ENCODE results near the gene TBC1D24.

Gene TBC1D24

DNA sequence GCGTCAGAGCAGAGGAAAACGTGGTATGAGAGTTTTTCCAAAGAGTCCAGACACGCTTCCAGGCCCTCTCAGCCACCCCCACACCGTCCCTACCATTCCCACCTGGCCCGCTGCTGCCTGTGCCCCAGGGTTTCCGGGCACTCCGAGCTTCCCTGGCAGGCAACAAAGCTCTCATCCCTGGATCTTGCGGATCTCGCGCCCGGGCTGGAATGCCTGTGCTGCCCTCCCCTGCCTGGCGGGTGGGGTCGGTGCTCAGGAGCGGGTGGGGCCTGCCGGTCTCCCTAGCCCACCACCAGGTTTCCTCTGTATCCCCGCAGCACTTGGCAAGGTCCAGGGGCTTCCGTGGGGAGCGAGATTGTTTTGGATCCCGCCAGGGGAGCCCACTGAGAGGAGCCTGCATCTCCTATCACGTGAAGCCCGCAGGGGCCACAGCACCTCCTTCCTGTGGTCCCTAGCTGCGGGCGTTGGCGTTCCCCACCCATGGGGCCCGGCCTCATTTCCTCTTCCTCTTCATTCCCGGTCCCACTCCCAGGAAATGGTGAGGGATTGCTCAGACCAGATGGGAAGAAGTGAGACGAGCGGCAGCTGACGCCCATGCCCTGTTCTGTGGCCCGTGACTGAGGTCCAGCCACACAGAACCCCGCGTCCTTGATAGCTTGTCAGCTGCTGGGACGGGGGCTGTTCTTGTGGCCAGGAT lies 11.0 kb downstream of the TBC1D24 start:
- WGBS, result 92% methylated on average over 33 of the region's 33 CpGs
- H3K9ac ChIP-seq (ENCODE audit: low read depth, low read length), result no peak overlapping the region
- H3K4me3 ChIP-seq (ENCODE audit: low read length), result no peak overlapping the region
- H3K36me3 ChIP-seq (ENCODE audit: insufficient read depth, low read length), result no peaks in the 10 kb centered on the region
- H3K27ac ChIP-seq (ENCODE audit: low read depth, low read length), result no peak overlapping the region
- H3K9me3 ChIP-seq (ENCODE audit: insufficient read depth, low read depth, low read length), result no peaks in the 10 kb centered on the region
- no peaks in the 10 kb centered on the region for H3K4me1 ChIP-seq (ENCODE audit: insufficient read depth, low read length)
- H3K27me3 ChIP-seq (ENCODE audit: insufficient read depth, low read length), result no peaks in the 10 kb centered on the region

DNA sequence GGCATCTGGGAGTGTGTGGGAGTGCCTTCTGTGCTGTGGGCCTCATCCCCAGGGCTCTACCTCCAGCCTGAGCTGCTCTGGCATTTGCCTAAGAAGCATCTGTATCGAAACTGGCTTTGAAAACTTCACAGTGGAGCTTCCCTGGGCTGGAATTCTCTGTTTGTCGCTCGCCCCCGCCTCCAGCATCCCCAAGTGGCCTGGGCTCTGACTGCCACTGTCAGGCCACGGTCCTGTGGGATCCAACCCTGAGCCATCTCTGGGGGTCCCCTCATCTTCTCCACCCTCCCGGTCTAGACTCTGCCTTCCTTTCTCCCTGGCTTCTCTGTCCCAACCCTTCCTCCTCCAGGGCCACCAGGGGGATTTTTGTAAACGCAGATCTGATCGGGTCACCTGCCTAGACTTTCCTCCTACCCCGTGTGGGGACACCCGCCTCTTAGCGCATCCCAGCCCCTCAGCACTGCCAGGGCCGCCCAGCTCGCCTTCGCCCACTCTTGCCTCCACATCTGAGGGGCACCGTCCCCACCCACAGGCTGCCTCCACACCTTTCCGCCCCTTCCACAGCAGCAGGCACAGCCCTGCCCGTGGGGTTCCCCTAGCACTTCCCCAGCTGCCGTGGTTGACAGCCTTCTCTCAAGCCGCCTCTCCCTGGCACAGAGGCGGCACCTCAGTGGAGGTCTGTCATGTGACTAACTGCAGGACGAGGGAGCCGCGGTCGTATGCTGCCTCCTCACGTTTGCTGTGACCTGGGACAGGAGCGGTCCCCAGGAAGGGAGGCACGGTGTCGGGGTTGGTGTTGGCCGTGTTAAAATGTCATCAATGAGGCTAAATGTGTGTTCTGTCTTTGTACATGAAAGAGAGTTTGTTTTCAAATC lies 12.0 kb downstream of the TBC1D24 start:
- Histone ChIP-seq H3K9ac (ENCODE audit: low read depth, low read length) (no peak overlapping the region; the same call in 1 of the 2 replicates), H3K4me3 (ENCODE audit: low read length) (no peak overlapping the region), H3K36me3 (ENCODE audit: insufficient read depth, low read length) (no peaks in the 10 kb centered on the region), H3K27ac (ENCODE audit: low read depth, low read length) (no peak overlapping the region), H3K9me3 (ENCODE audit: insufficient read depth, low read depth, low read length) (no peaks in the 10 kb centered on the region), H3K27me3 (ENCODE audit: insufficient read depth, low read length) (no peaks in the 10 kb centered on the region), H3K4me1 (ENCODE audit: insufficient read depth, low read length) (no peaks in the 10 kb centered on the region)
- WGBS, result 77% methylated on average over 29 of the region's 29 CpGs

DNA sequence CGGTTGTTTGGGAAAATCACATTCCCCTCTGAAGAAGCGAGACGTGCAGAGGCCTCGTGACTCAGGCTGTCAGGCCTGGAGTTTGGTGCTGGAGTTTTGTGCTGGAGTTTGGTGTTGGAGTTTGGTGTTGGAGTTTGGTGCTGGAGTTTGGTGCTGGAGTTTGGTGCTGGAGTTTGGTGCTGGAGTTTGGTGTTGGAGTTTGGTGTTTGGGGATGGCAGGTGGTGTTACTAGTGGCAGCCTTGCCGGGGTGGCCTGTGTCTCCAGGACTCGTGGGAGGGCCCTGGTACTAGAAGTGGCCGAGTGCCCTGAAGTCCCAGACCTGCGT lies 12.6 kb downstream of the TBC1D24 start:
- H3K9ac ChIP-seq (ENCODE audit: low read depth, low read length), result no peak overlapping the region; the same call in 1 of the 2 replicates
- 93% methylated on average over 8 of the region's 8 CpGs for WGBS
- no peaks in the 10 kb centered on the region for H3K27me3 ChIP-seq (ENCODE audit: insufficient read depth, low read length)
- H3K4me1 ChIP-seq (ENCODE audit: insufficient read depth, low read length), result no peaks in the 10 kb centered on the region
- H3K4me3 ChIP-seq (ENCODE audit: low read length), result no peak overlapping the region
- H3K36me3 ChIP-seq (ENCODE audit: insufficient read depth, low read length), result no peaks in the 10 kb centered on the region
- H3K9me3 ChIP-seq (ENCODE audit: insufficient read depth, low read depth, low read length), result no peaks in the 10 kb centered on the region
- no peak overlapping the region for H3K27ac ChIP-seq (ENCODE audit: low read depth, low read length)

DNA sequence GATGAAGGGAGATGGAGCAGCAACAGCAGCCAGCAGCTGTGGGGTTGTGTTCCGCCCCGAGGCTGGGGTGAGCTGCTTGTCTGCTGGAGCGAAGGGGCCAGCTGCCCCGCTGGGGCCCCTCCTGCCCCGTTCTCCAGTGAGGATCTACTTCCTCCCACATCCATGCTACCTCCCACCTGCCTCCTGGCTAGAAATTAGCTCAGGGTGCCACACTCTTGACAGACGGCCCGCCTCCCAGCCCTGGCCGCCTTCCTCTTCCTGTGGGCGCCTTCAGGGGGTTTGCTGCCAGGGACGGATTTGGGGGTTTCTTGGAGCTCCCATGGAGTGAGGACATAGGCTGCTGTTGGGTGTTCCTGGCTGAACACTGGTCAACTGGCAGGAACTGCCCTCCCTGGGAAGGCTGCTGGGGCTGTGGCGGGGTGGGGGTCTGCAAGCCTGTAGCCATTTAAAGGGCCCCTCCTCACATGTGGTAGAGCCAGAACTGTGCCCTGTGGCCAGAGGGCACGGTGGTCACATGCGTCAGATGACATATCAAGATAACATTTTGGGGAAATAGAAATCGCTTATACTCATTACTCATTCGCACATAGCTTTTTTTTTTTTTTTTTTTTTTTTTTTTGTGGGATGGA lies 13.1 kb downstream of the TBC1D24 start:
- H3K9me3 ChIP-seq (ENCODE audit: insufficient read depth, low read depth, low read length), result no peaks in the 10 kb centered on the region
- H3K36me3 ChIP-seq (ENCODE audit: insufficient read depth, low read length), result no peaks in the 10 kb centered on the region
- H3K27me3 ChIP-seq (ENCODE audit: insufficient read depth, low read length), result no peaks in the 10 kb centered on the region
- H3K9ac ChIP-seq (ENCODE audit: low read depth, low read length), result no peak overlapping the region; the same call in 1 of the 2 replicates
- no peaks in the 10 kb centered on the region for H3K4me1 ChIP-seq (ENCODE audit: insufficient read depth, low read length)
- H3K27ac ChIP-seq (ENCODE audit: low read depth, low read length), result no peak overlapping the region
- no peak overlapping the region for H3K4me3 ChIP-seq (ENCODE audit: low read length)
- WGBS, result 89% methylated on average over 14 of the region's 15 CpGs

DNA sequence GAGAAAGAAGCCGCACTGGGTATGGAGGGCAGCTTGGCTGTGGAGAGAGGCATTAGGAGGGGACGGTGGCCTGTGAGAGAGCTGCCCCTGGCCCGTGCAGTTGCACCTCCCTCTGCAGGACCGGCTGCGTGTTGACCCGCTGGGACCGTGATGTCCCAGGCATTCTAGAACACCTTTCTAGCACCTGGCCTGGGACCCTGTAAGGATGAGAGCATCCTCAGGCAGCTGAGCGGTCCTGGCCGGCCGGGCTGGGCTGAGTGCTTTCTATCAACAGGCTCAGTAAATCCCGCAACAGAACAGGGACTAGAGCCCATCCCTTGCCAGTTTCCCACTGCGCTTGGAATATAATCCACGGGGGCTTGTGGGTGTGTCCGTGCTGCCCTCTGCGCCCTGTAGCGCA lies 14.7 kb downstream of the TBC1D24 start:
- H3K9ac ChIP-seq (ENCODE audit: low read depth, low read length), result no peak overlapping the region
- H3K27me3 ChIP-seq (ENCODE audit: insufficient read depth, low read length), result no peaks in the 10 kb centered on the region
- no peaks in the 10 kb centered on the region for H3K4me1 ChIP-seq (ENCODE audit: insufficient read depth, low read length)
- no peak overlapping the region for H3K4me3 ChIP-seq (ENCODE audit: low read length)
- 93% methylated on average over 16 of the region's 16 CpGs for WGBS
- no peak overlapping the region for H3K27ac ChIP-seq (ENCODE audit: low read depth, low read length)
- H3K36me3 ChIP-seq (ENCODE audit: insufficient read depth, low read length), result no peaks in the 10 kb centered on the region
- H3K9me3 ChIP-seq (ENCODE audit: insufficient read depth, low read depth, low read length), result no peaks in the 10 kb centered on the region

DNA sequence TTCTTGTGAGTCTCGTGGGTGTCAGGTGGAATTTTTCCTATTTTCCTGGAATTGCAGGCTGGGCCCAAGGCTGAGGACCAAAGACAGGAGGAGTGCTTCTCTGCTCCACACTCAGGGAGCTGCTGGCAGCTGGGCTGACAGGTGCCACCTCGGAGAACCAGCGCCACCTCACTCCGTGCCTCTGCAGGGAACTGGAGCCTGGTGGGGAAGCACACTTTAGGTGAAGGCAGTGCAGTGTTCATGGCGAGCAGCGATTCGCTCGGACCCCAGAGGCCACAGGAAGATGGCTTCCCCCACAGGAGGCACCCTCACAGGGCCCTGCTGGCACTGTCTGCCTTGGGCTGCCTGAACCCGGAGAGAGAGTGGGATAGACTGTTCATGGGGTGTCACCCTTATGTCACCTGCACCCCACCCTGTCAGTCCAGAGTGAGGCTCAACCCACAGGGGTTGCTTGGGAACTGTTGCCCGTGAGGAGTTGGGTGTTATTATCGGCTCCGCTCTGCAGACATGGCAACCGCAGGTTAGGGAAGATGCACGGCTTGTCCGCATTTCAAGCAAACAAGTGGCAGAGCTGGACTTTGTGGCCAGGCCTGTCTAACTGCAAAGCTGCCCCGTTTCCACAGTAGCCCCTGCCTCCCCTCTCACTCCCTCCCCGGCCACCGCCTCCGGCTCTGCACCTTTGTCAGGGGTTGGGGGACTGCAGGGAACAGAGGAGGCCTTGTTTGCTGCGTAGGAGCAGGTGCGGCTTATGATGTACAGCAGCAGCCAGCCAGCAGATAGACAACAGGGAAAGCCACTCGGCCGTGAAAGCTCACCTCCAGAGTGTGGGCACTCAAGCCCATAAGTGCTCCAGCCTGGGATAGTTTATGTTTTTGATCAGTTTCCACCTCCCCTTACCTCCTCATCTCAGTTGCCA lies 15.5 kb downstream of the TBC1D24 start:
- Histone ChIP-seq H3K4me3 (ENCODE audit: low read length) (no peak overlapping the region), H3K9ac (ENCODE audit: low read depth, low read length) (no peak overlapping the region), H3K4me1 (ENCODE audit: insufficient read depth, low read length) (no peaks in the 10 kb centered on the region), H3K27me3 (ENCODE audit: insufficient read depth, low read length) (no peaks in the 10 kb centered on the region), H3K9me3 (ENCODE audit: insufficient read depth, low read depth, low read length) (no peaks in the 10 kb centered on the region), H3K36me3 (ENCODE audit: insufficient read depth, low read length) (no peaks in the 10 kb centered on the region), H3K27ac (ENCODE audit: low read depth, low read length) (no peak overlapping the region)
- WGBS, result 94% methylated on average over 23 of the region's 23 CpGs

DNA sequence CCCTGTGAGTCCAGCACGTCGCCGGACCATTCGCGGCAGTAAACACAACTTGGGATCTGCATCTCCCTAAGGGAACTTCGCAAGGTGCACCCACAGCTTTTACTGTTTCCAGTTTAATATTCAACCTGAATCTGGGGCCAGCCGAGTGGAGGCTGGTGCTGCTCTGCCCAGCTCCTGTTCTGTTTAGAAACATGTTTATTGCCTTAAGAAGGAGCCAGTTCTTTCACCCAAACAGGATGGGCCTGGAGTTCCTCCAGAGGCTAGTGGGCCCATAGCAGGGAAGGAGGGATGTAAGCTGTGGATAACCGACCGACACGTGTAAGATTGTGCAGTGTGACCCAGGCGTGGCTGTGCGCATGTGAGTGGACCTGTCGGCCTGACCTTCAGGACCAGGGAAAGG lies 17.4 kb downstream of the TBC1D24 start:
- Histone ChIP-seq H3K9ac (ENCODE audit: low read depth, low read length) (no peak overlapping the region), H3K36me3 (ENCODE audit: insufficient read depth, low read length) (peaks cover 6% of the 10 kb centered on the region; the same call in 1 of the 2 replicates), H3K4me1 (ENCODE audit: insufficient read depth, low read length) (no peaks in the 10 kb centered on the region), H3K27ac (ENCODE audit: low read depth, low read length) (no peak overlapping the region), H3K4me3 (ENCODE audit: low read length) (no peak overlapping the region), H3K27me3 (ENCODE audit: insufficient read depth, low read length) (no peaks in the 10 kb centered on the region), H3K9me3 (ENCODE audit: insufficient read depth, low read depth, low read length) (no peaks in the 10 kb centered on the region)
- 95% methylated on average over 13 of the region's 13 CpGs for WGBS

DNA sequence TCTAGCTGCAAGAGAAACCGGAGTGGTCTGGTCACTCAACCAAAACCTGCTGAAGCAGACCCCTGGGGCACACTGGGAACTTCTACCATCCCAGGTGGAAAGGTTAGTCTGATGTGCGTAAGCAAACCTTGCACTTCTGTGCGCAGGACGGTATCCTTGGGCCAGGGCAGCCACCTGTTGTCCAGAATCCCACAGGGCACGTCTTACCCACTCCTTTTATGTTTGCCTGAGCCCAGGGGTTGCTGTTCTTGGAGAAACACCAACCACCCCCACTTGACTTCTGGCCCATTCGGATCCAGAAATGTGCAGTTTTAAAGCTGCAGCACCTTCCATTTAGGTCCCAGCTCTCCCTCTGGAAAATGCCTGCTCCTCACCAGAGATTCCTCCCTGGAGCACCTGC lies 18.7 kb downstream of the TBC1D24 start:
- WGBS, result 95% methylated on average over 6 of the region's 6 CpGs

DNA sequence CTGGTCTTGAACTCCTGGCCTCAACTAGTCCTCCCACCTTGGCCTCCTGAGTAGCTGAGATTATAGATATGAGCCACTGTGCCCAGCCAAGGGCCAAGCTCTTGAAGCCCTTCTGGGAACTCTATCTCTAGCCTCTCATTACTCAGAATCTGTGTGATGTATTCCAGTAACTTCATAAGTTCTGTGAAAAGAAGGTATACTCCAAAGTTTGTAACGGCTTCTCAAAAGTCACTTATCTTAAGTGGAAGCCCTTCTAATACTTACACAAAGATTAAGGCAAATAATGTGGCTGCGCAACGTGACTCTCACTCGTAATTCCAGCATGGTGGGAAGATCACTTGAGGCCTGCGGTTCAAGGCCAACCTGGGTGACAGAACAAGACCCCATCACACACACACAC lies 19.7 kb downstream of the TBC1D24 start:
- H3K27me3 ChIP-seq (ENCODE audit: insufficient read depth, low read length), result no peaks in the 10 kb centered on the region
- H3K4me1 ChIP-seq (ENCODE audit: insufficient read depth, low read length), result no peaks in the 10 kb centered on the region
- no peaks in the 10 kb centered on the region for H3K9me3 ChIP-seq (ENCODE audit: insufficient read depth, low read depth, low read length)
- H3K36me3 ChIP-seq (ENCODE audit: insufficient read depth, low read length), result peaks cover 6% of the 10 kb centered on the region; the same call in 1 of the 2 replicates
- WGBS, result 98% methylated on average over 5 of the region's 5 CpGs
- H3K27ac ChIP-seq (ENCODE audit: low read depth, low read length), result no peak overlapping the region
- no peak overlapping the region for H3K4me3 ChIP-seq (ENCODE audit: low read length)
- no peak overlapping the region for H3K9ac ChIP-seq (ENCODE audit: low read depth, low read length)

More for the DNA sequence above, 18.7 kb downstream of the TBC1D24 start:
- H3K36me3 ChIP-seq (ENCODE audit: insufficient read depth, low read length), result peaks cover 6% of the 10 kb centered on the region; the same call in 1 of the 2 replicates
- no peak overlapping the region for H3K4me3 ChIP-seq (ENCODE audit: low read length)
- H3K9ac ChIP-seq (ENCODE audit: low read depth, low read length), result no peak overlapping the region
- no peaks in the 10 kb centered on the region for H3K4me1 ChIP-seq (ENCODE audit: insufficient read depth, low read length)
- H3K27ac ChIP-seq (ENCODE audit: low read depth, low read length), result no peak overlapping the region
- no peaks in the 10 kb centered on the region for H3K27me3 ChIP-seq (ENCODE audit: insufficient read depth, low read length)
- H3K9me3 ChIP-seq (ENCODE audit: insufficient read depth, low read depth, low read length), result no peaks in the 10 kb centered on the region

DNA sequence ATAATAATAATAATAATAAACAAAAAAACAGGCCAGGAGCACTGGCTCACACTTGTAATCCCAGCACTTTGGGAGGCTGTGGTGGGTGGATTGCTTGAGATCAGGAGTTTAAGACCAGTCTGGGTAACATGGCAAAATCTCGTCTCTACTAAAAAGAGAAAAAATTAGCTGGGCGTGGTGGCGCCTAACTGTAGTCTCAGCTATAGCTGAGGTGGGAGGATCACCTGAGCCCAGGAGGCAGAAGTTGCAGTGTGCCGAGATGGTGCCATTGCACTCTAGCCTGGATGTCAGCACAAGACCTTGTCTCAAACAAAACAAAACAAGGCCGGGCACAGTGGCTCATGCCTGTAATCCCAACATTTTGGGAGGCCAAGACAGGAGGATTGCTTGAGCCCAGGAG lies 20.1 kb downstream of the TBC1D24 start:
- Histone ChIP-seq H3K9ac (ENCODE audit: low read depth, low read length) (no peak overlapping the region), H3K4me3 (ENCODE audit: low read length) (no peak overlapping the region), H3K36me3 (ENCODE audit: insufficient read depth, low read length) (peaks cover 6% of the 10 kb centered on the region; the same call in 1 of the 2 replicates), H3K9me3 (ENCODE audit: insufficient read depth, low read depth, low read length) (no peaks in the 10 kb centered on the region), H3K27ac (ENCODE audit: low read depth, low read length) (no peak overlapping the region), H3K4me1 (ENCODE audit: insufficient read depth, low read length) (no peaks in the 10 kb centered on the region), H3K27me3 (ENCODE audit: insufficient read depth, low read length) (no peaks in the 10 kb centered on the region)
- WGBS, result 96% methylated on average over 5 of the region's 5 CpGs
